GM12891 (cell line): ENCODE data around the gene NBAS.

Experiments used
- DNase-seq: peaks from one replicate; pipeline ENCODE4 v3.0.0; 2011; ENCODE audit warnings: low spot score; ENCODE audit not compliant: insufficient read length
- FAIRE-seq: peaks from 2 replicates; lab custom pipeline; 2011; peaks lifted over from hg19 to GRCh38; lab: Jason Lieb, UNC
- PAX5 ChIP-seq: IDR thresholded peaks from 2 replicates; pipeline ENCODE4 v1.6.1; 2011; ENCODE audit warnings: low read length, moderate library complexity, mild to moderate bottlenecking; ENCODE audit not compliant: insufficient read depth, severe bottlenecking
- POLR2A ChIP-seq: IDR thresholded peaks from 2 replicates; pipeline ENCODE4 v1.6.1; 2011; ENCODE audit warnings: low read depth, low read length, control low read depth
- POLR2AphosphoS5 ChIP-seq: IDR thresholded peaks from 2 replicates; pipeline ENCODE4 v1.6.1; 2011; ENCODE audit warnings: low read depth, low read length, control low read depth
- POU2F2 ChIP-seq: IDR thresholded peaks from 2 replicates; pipeline ENCODE4 v1.6.1; 2011; ENCODE audit warnings: low read depth, mild to moderate bottlenecking, control low read depth, low read length, moderate library complexity
- SPI1 ChIP-seq: IDR thresholded peaks from 2 replicates; pipeline ENCODE4 v1.6.1; 2011; ENCODE audit warnings: low read depth, low read length, control low read depth
- TAF1 ChIP-seq: IDR thresholded peaks from 2 replicates; pipeline ENCODE4 v1.6.1; 2011; ENCODE audit warnings: low read depth, low read length, control low read depth

NBAS gene

DNA sequence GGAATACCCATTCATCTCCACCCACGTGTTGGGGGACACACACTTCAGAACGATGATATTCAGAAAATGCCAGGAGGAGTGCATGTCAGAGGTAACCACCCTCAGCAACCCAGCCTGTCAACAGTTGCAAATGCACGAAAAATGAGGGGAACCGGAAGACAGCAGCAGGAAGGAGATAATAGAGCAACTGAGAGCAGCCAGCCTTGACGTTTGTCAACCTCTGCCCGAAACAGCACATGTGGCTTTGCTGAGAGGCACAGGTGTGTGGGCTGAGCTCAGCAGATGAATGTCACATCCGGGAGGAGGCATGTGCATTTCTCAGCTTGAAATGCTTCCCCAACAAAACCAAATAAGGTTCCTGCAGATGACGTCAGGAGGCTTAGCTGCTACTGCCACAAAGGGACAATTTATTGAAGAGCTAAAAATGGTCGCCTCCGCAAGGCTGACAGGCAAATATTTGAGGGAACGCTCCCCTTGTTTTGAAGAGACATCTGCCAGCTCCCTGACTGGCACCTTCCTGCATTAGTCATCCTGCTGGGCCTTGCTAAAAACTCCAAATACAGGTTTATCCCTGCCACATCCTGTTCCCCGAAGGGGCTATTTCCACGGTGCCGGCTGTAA lies 419.0 kb downstream of the NBAS start:
- FAIRE-seq = peak; percentile 98
- TF ChIP-seq PAX5 (peak; percentile 98), SPI1 (peak; percentile 46; the same call in 1 of the 2 replicates), POLR2A (no peak), POU2F2 (peak; percentile 72)
- DNase-seq = peak; percentile 66

DNA sequence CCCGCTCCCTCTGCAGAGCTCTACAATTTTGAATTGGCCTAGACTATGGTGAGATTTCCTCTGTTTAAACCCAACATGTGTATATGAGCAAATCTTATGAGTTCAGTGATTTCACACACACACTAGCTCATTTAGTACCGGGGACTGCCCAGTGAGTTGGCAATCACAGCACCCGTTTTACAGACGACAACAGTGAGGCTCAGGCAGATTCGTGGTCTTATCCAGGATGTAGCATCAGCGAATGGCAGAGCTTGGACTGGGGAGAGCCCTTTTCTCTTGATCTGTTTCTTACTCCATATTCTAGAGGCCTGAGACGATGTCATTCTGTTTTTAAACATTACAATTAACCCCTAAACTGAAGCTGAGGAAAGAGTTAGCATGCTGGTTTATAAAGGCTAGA lies 419.9 kb downstream of the NBAS start:
- DNase-seq = no peak
- TF ChIP-seq POU2F2 (no peak), TAF1 (no peak), POLR2AphosphoS5 (no peak), POLR2A (no peak), SPI1 (no peak), PAX5 (no peak)
- FAIRE-seq = peak; percentile 69

DNA sequence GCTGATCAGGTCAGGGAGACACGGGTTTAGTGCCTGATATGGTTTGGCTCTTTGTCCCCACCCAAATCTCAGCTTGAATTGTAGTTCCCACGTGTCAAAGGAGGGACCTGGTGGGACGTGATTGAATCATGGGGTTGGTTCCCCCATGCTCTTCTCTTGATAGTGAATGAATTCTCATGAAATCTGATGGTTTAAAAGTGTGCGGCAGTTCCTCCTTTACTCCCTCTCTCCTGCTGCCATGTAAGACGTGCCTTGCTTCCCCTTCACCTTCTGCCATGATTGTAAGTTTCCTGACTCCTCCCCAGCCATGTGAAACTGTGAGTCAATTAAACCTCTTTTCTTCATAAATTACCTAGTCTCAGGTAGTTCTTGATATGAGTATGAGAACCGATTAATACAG lies 424.5 kb downstream of the NBAS start:
- TF ChIP-seq POLR2AphosphoS5 = no peak
- no peak for TF ChIP-seq POLR2A
- no peak for TF ChIP-seq SPI1
- no peak for TF ChIP-seq TAF1
- TF ChIP-seq PAX5 = no peak
- no peak for TF ChIP-seq POU2F2
- no peak for FAIRE-seq
- DNase-seq = no peak

DNA sequence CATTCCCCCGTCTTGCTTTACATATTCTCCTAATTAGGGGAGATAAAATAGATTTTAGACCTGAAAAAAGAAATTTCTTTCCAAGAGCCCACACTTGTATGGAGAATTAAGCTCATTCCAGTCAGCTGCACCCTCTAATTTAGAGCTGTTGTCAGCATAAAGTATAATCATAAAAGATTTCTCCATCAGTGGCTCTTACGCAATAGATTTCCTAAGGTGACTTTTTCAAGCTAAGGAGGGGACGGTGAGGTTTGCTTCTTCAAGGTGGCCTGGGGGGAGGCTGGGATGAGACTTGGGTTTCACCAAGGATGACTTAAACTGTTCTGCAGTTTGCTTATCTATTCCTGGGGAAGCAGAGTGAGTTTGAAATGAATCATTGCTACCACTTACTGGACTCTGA lies 426.2 kb downstream of the NBAS start:
- TF ChIP-seq POU2F2 (no peak), SPI1 (no peak), TAF1 (no peak), PAX5 (no peak)
- DNase-seq (no peak), FAIRE-seq (no peak)

DNA sequence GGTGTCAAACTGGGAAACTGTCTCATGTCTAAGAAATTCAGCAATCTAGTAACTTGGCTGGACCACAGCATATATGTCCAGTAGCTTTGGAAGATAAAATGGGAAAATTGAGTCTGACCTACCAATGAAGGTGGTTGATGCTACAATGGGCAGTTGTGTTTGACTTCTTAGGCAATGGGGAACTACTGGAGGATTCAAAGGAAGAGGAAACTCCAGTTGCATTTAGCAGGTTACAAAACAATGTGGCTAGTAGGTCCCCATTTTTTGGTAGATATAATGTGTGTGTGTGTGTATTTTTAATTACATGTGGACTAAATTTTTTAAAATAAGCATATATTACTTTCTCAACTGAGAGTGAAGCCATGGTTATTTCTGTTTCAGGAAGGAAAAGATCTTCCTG lies 427.7 kb downstream of the NBAS start:
- no peak for TF ChIP-seq POLR2A
- no peak for TF ChIP-seq PAX5
- TF ChIP-seq SPI1 = no peak
- TF ChIP-seq TAF1 = no peak
- no peak for TF ChIP-seq POU2F2
- no peak for TF ChIP-seq POLR2AphosphoS5
- FAIRE-seq (no peak), DNase-seq (no peak)

DNA sequence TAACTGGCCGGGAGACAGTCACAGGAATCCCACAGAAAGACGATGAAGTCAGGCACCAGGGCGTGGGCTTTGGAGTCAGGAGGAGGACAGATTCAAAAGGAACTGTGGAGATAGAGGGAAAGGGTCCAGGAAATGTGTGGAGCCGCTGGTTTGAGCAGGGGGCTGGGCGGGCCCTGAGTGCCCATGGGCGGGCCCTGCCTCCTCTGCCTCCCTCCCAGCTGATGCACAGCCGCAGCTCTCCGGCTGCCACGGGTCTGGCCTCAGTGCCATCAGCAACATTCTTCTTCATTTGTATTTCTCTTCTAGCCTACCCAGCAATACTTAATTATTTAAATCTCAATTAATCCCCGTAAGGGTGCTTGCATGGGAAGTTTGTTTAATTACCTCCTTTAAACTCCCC lies 432.3 kb downstream of the NBAS start:
- TF ChIP-seq SPI1 (no peak), TAF1 (no peak), POLR2AphosphoS5 (no peak), POU2F2 (no peak), POLR2A (no peak), PAX5 (no peak)
- FAIRE-seq = no peak

DNA sequence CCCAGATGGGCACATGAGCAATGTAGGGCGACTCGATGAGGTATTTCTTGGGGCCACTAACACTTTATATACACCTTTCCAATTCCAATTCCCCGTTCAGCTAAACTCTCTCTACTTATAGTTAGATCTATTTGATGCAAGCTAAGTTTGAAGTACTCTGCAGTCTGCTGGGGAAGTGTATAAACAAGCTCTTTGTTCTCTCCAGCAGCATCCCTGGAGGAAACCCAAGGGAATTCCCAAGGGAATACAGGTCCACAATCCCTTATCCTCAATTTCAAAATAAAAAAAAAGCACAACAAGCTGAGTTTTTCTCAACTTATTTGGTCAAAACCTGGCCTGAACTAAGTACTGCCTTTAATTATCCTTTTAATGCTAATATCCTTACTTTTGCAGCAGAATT lies 433.3 kb downstream of the NBAS start:
- TF ChIP-seq POLR2A (no peak), SPI1 (no peak), PAX5 (no peak), POLR2AphosphoS5 (no peak), POU2F2 (no peak), TAF1 (no peak)
- FAIRE-seq = no peak
- no peak for DNase-seq

More for the DNA sequence above, 432.3 kb downstream of the NBAS start:
- no peak for DNase-seq

DNA sequence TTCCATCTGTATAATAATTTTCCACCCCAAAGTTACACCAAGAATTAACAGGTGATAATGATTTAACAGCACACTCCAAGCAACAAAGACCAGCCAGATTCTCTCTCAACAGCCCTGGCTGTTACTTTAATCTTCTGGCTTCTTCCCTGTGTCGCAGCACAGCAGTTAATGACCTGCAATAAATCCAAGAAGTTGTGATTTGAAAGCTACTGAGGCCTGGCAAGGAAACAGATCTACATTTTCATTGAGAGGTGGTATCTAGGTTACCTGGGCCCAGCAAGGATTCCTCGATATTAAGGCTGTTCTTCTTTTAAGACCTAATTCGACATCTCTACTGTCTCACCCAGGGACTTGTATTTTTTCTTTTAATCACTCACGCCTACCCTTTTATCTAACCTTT lies 433.8 kb downstream of the NBAS start:
- FAIRE-seq (no peak), DNase-seq (no peak)
- TF ChIP-seq TAF1 = no peak
- TF ChIP-seq PAX5 = no peak
- TF ChIP-seq SPI1 = no peak

DNA sequence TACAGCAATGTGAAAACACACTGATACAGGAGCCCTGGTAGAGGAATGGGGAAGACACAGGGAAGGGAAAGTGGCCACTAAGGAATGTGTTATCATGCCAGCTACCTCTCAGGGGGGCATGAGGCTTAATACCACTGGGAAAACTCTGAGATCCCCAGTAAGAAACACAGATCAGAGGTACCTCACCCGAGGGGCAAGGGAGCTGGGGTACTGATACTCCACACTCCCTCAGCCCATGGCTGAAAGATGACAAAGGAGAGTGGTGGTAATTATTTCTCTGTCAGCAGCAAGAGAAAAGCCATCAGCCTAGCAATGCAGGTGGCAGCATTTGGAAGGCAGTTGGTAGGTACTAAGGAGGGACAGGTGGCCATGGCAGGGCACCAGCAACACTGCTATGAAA lies 434.8 kb downstream of the NBAS start:
- FAIRE-seq = no peak
- no peak for DNase-seq

DNA sequence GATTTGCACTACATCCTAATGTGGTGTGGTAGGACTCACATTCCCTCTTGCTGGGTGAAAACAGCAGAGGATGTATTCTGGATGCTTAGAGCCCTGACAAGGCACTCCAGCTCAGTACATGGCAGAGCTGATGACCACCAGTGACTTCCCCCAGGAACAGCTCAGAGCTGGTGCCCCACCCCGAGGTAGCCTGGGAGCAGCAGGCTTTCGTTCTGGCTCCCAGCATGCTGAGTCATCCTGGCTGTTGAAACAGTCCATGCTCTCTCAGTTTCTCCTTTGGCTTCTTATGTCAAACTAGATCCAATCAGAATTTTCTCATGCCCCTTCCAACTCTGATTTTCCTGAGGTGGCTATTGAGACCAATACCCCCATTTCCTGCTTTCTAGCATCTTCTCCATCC lies 438.2 kb downstream of the NBAS start:
- FAIRE-seq (no peak), DNase-seq (no peak)
- TF ChIP-seq POU2F2 (no peak), PAX5 (no peak), POLR2A (no peak), SPI1 (no peak), TAF1 (no peak), POLR2AphosphoS5 (no peak)

More for the DNA sequence above, 434.8 kb downstream of the NBAS start:
- TF ChIP-seq TAF1 = no peak
- TF ChIP-seq SPI1 = no peak
- TF ChIP-seq POLR2AphosphoS5 = no peak
- no peak for TF ChIP-seq POLR2A
- TF ChIP-seq POU2F2 = no peak
- no peak for TF ChIP-seq PAX5
